ENCODE results near the gene DCDC2C. TPM values are rescaled to one million over a fixed set of nuclear protein-coding genes. Genes with fewer than 3 reads are reported as not detected.
A peak's percentile ranks its signal among the peaks of the same experiment; 100 is the strongest.

The DCDC2C gene
- total RNA-seq, 2 donors from 2014 or later: not detected

DNA sequence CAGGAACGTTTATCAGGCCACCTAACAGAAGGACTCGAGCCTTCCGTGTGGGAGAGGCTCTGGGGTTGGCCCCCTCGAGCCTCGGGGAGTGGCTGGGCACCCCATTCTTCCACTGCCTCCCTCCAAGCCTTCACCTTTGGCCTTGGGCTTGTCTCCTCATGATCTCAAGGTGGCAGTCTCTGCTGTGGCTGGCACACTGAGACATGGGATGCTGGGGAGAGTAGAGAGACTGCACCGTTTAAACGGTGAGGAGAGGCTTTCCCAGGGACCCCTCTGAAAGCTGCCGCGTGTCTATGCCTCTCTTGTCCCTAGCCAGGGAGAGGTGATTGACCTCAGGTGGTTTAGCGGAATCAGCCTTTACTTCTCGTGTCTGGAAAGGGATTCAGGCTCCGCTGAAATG, 71.0 kb downstream of the DCDC2C start:
- H3K27me3 Mint-ChIP-seq (ENCODE audit: insufficient read depth): peaks cover 3% of the 10 kb centered on the region
- H3K4me3 Mint-ChIP-seq: no peak overlapping the region
- no peaks in the 10 kb centered on the region for H3K9me3 Mint-ChIP-seq

DNA sequence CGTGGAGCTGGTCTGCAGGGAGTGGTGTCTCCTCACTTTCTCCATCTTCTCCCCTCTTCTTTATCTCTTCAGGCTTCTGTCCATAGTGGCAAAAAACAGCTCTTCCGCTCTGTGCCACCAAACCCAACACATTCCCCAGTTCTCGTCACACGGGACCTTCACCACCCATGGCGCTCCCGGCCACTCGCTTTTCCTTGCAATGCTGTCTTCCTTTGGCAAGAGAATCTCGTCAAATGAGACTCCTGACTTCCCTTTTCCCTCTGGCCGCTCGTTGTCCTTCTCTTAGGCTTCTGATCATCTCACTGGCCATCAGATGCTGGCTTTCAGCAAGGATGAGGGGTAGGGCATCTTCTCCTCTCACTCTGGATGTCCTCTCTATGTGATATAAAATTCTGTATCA, 72.9 kb downstream of the DCDC2C start:
- TF ChIP-seq, protein P1, sequence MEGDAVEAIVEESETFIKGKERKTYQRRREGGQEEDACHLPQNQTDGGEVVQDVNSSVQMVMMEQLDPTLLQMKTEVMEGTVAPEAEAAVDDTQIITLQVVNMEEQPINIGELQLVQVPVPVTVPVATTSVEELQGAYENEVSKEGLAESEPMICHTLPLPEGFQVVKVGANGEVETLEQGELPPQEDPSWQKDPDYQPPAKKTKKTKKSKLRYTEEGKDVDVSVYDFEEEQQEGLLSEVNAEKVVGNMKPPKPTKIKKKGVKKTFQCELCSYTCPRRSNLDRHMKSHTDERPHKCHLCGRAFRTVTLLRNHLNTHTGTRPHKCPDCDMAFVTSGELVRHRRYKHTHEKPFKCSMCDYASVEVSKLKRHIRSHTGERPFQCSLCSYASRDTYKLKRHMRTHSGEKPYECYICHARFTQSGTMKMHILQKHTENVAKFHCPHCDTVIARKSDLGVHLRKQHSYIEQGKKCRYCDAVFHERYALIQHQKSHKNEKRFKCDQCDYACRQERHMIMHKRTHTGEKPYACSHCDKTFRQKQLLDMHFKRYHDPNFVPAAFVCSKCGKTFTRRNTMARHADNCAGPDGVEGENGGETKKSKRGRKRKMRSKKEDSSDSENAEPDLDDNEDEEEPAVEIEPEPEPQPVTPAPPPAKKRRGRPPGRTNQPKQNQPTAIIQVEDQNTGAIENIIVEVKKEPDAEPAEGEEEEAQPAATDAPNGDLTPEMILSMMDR (conservative IDR thresholded peaks at IDR 0.05): no peak
- H3K27me3 Mint-ChIP-seq (ENCODE audit: insufficient read depth): peaks cover 3% of the 10 kb centered on the region
- no peak overlapping the region for H3K27ac ChIP-seq (ENCODE audit: low read depth, low read length)
- H3K4me3 ChIP-seq (ENCODE audit: low read length): no peak overlapping the region
- no peak overlapping the region for H3K4me3 Mint-ChIP-seq
- no peaks in the 10 kb centered on the region for H3K36me3 ChIP-seq (ENCODE audit: control insufficient read depth, insufficient read depth, low read length)
- no peaks in the 10 kb centered on the region for H3K9me3 ChIP-seq (ENCODE audit: control insufficient read depth, low read length)
- no peak overlapping the region for H3K9ac ChIP-seq (ENCODE audit: extremely low read depth, low read length, poor library complexity, severe bottlenecking)
- 92 to 97% methylated on average over 10 of the region's 10 CpGs for WGBS, 2 experiments (ENCODE audit: insufficient coverage in 1 of 2, insufficient read length in 1 of 2)
- H3K9me3 Mint-ChIP-seq: no peaks in the 10 kb centered on the region
- no peaks in the 10 kb centered on the region for H3K27me3 ChIP-seq (ENCODE audit: control insufficient read depth, insufficient read depth, low read length, poor library complexity, severe bottlenecking)
- peaks cover 3% of the 10 kb centered on the region for H3K4me1 Mint-ChIP-seq
- DNase-seq: peak; percentile 27
- H3K27ac Mint-ChIP-seq: no peak overlapping the region
- no peaks in the 10 kb centered on the region for H3K4me1 ChIP-seq (ENCODE audit: control insufficient read depth, insufficient read depth, low read length)
- no peaks in the 10 kb centered on the region for H3K36me3 Mint-ChIP-seq (ENCODE audit: low read depth)

More for the DNA sequence above, 71.0 kb downstream of the DCDC2C start:
- no peak overlapping the region for H3K27ac ChIP-seq (ENCODE audit: low read depth, low read length)
- H3K36me3 ChIP-seq (ENCODE audit: control insufficient read depth, insufficient read depth, low read length): no peaks in the 10 kb centered on the region
- no peak overlapping the region for H3K4me3 ChIP-seq (ENCODE audit: low read length)
- H3K4me1 ChIP-seq (ENCODE audit: control insufficient read depth, insufficient read depth, low read length): no peaks in the 10 kb centered on the region
- Mint-ChIP-seq H3K27ac (no peak overlapping the region), H3K36me3 (ENCODE audit: low read depth) (no peaks in the 10 kb centered on the region), H3K4me1 (no peaks in the 10 kb centered on the region)
- 88 to 91% methylated on average over 12 of the region's 12 CpGs for WGBS, 2 experiments (ENCODE audit: insufficient coverage in 1 of 2, insufficient read length in 1 of 2)
- TF ChIP-seq, protein P1 (conservative IDR thresholded peaks at IDR 0.05): no peak
- peak; percentile 32 for DNase-seq
- H3K9me3 ChIP-seq (ENCODE audit: control insufficient read depth, low read length): no peaks in the 10 kb centered on the region
- no peaks in the 10 kb centered on the region for H3K27me3 ChIP-seq (ENCODE audit: control insufficient read depth, insufficient read depth, low read length, poor library complexity, severe bottlenecking)
- H3K9ac ChIP-seq (ENCODE audit: extremely low read depth, low read length, poor library complexity, severe bottlenecking): no peak overlapping the region

DNA sequence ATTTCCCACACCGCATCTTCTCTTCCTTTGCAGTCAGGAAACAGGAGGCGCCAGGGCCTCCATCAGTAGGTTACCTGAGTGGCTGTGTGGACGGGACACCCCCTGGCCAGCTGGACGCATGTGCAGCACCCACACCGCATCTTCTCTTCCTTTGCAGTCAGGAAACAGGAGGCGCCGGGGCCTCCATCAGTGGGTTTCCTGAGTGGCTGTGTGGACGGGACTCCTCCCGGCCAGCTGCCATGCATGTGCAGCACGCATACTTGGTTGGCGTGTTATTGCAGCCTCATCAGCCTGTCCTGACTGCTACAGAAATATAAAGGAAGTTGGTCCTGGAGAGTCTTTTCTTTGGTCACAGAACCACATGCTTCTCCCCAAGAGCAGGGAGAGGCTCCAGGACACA, 74.6 kb downstream of the DCDC2C start:
- 94 to 100% methylated on average over 2 to 8 of the region's 11 CpGs for WGBS, 2 experiments (ENCODE audit: insufficient coverage in 1 of 2, insufficient read length in 1 of 2)
- Histone ChIP-seq H3K9me3 (ENCODE audit: control insufficient read depth, low read length) (no peaks in the 10 kb centered on the region), H3K4me3 (ENCODE audit: low read length) (no peak overlapping the region), H3K4me1 (ENCODE audit: control insufficient read depth, insufficient read depth, low read length) (no peaks in the 10 kb centered on the region), H3K27ac (ENCODE audit: low read depth, low read length) (no peak overlapping the region), H3K36me3 (ENCODE audit: control insufficient read depth, insufficient read depth, low read length) (no peaks in the 10 kb centered on the region), H3K9ac (ENCODE audit: extremely low read depth, low read length, poor library complexity, severe bottlenecking) (no peak overlapping the region), H3K27me3 (ENCODE audit: control insufficient read depth, insufficient read depth, low read length, poor library complexity, severe bottlenecking) (no peaks in the 10 kb centered on the region)
- TF ChIP-seq, protein P1 (conservative IDR thresholded peaks at IDR 0.05): no peak
- peaks cover 3% of the 10 kb centered on the region for H3K27me3 Mint-ChIP-seq (ENCODE audit: insufficient read depth)
- H3K4me1 Mint-ChIP-seq: peaks cover 3% of the 10 kb centered on the region
- H3K27ac Mint-ChIP-seq: no peak overlapping the region
- H3K36me3 Mint-ChIP-seq (ENCODE audit: low read depth): no peaks in the 10 kb centered on the region
- no peak overlapping the region for H3K4me3 Mint-ChIP-seq
- no peaks in the 10 kb centered on the region for H3K9me3 Mint-ChIP-seq
- DNase-seq: peak; percentile 10
